Activated T-cell treated with anti-CD3 and anti-CD28 coated beads for 48 hours (primary cell): ENCODE measurements around the gene TMEM184C.

Experiments used
- DNase-seq: peaks from one replicate; pipeline ENCODE4 v3.0.0-alpha.2; 2020; ENCODE audit warnings: low read depth

TMEM184C gene

GRCh38 chr4:147655639-147656038 is 38.4 kb downstream of the TMEM184C start:
- DNase-seq: no peak

DNA sequence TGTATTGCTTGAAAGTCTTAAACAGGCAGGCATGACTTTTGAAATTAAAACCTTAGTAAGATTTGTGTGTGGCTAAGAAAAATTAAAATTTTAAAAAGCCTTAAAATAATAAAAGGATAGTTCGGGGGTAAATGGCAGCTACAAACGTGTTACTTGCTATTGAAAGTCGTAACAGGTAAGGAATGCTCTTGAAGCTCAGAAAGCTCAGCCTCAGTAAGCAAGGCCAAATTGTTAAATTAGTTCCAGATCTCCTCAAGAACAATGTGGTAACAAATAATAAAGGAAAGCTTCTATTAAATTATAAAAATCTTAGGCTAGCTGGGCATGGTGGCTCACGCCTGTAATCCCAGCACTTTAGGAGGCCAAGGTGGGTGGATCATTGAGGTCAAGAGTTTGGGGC is 41.3 kb downstream of the TMEM184C start:
- no peak for DNase-seq

DNA sequence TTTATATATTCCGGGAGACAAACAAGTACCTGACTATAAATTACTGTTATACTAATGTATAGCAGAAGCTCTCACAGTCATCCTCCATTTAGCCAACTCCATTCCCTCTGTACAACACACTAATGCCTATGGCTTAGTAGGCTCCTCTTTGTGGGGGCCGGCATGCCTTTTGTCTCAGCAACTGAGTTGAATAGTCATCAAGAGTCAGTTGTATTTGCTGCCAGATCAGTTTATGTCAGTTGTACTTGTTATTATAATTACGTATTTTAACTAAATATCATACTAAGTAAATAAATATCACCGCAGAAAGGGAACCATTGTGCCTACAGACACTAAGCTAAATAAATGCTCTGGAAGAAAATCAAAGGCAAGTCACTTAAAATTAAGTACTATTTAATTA is 56.9 kb downstream of the TMEM184C start:
- DNase-seq: no peak

GRCh38 chr4:147674496-147674895 is 57.3 kb downstream of the TMEM184C start:
- DNase-seq: no peak

- DNase-seq: no peak
Observed at GRCh38 chr4:147678106-147678505, 60.9 kb downstream of the TMEM184C start.

GRCh38 chr4:147678796-147679549 is 61.8 kb downstream of the TMEM184C start:
- no peak for DNase-seq

- DNase-seq: no peak
Observed at GRCh38 chr4:147682755-147683154, 65.6 kb downstream of the TMEM184C start.

GRCh38 chr4:147683188-147683591 is 66.0 kb downstream of the TMEM184C start:
- no peak for DNase-seq

DNA sequence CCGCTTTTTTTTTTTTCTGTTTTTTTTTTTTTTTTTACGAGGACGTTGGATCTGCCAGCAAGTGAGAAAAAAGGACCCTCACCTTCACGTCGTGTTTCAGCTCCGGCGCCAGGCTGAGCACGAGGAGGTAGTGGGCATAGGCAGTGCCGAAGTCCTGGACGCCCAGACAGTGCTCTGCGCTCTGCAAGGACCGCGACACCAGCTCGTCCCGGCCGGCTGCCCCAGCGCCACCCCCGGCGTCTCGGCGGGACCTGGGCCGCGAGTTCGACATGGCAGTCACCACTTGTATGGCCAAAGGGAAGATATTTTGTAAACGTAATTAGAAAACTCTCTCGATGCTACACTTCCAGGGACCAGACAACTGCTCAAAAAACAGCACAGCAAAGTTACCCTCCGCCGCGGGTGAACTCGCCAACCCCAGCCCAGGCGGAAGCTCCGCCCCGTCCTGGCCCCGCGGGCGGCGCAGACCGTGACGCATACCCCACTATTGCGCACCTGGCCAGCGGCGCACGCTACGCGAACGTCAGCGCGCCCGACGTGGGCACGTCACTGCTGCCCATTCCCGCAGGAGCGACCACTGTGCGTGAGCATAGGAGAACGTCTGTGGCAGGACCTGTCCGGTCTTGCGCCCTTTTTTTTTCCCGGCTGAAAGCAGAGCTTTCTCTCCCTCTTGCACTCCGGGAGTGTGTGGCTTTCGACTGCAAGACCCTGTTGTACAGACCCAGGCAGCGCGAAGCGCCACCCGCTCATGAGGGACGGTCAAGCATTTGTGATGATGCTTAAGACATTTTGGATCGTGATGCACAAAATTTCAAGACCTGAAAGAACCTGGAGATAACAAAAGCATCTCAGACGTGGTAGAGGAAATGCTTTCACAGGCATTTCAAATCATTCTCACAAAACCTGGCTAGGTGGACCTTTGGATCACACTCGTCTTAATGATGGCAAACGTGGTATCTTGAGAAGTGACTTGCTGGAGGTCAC is 66.8 kb downstream of the TMEM184C start, which contains the start of gene PRMT9:
PRMT9 (minus strand) TSS at position 447 of the 984 bp plus-strand sequence; CDS start at position 271, 176 bp downstream.
- DNase-seq: peak; percentile 88

- DNase-seq: no peak
Observed at GRCh38 chr4:147689067-147689466, 71.9 kb downstream of the TMEM184C start.

- no peak for DNase-seq
Observed at GRCh38 chr4:147691820-147692219, 74.6 kb downstream of the TMEM184C start.

DNA sequence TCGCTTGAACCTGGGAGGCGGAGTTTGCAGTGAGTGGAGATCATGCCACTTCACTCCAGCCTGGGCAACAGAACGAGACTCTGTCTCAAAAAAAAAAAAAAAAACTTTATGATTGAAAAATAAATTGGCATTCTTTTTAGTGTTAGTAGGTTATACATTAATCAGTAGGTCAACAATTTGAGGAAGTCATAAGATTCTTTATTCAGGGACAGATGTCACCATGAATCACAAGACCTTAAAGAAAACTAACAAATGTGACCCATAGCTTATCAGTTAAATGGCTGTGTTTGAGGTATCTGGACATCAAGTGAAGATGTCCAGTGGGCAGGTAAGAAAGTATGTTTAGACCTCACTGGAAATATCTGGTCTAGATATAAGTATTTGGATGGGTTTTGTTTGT is 76.0 kb downstream of the TMEM184C start:
- DNase-seq: no peak

DNA sequence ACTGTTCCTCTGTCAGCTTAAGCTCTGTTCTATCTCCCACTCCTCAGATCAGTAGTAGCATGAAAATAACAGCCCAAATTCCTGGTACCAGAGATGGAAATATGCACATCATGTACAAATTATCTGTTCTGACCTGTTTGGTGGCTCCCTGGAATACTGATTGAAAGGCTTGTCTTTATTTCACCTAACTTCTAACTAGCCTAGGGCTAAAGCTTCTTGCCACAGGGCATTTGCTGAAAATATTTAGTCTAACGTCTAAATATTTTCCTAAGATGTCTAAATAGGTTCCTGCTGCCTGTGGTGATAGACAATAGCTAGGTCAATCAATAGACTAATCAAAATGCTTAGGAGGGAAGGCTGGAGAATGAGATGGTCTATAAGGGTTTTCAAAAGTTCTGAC is 79.7 kb downstream of the TMEM184C start:
- no peak for DNase-seq

DNA sequence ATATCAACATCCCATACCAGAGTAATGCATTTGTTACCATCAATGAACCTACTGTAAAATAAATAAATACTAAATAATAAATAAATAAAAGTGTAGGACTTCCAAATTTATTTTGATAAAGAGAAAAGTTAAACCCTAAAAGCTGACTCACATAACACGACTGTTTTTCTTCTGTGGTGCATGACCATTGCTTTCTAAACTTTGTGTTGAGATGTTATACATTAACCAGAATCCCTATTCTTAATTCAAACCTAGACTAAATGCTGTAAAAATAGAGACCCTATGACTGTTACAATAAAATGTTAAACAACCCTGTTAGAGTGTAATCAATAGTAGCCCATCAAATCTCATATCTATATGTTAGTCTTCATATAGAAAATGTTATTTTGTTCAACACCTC is 87.6 kb downstream of the TMEM184C start:
- DNase-seq: no peak

DNA sequence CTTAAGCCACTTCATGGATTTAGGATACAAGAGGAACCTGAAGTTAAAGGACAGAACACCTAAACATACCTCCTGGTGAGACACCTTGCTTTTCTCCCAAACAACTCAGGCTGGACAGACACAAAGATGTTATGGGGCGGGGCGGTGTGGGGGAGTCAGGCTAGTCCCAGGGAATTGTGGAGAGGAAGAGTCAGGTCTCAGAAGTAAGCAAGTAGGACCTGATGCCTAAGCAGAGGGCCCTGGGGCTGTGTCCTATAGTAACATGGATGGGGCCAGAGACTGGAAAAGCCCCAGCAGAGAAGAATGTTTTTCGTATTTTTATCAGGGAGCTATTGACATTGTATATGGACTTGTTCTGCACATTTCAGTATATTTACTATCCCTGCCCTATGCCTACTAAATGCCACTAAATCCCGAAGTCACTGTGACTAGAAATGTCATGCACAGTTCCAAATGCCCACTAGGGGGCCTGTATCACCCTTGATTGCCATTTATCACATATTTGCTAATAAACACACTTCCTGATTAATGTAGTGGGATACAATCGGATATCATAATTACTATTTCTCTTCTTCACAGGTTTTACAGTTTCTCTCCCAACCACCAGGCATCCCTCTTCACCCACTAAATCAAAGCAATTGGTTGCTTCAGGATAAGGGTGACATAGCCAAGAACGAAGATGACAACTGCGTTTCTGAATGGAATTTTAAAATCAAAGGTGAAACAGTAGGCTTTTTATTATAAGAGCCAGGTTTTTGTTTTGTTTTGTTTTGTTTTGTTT is 90.9 kb downstream of the TMEM184C start:
- DNase-seq: no peak

DNA sequence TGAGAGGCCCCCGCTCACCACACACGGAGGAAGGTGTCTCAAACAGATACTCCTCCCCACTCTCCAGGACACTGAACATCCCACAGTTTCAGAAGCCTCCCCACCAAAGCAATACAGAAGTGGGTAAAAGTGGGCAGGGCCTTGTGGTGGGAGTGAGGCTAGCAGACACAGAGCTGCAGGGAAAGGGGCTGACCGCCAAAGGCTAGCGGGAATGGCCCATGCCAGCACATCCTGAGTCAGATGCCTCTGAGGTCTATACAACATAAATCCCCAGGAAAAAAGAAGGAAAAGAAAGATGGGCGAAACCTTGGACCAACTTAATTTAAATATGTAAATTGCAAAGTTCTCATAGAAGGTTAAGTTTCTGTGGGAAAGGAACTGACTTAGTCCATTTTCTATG is 92.8 kb downstream of the TMEM184C start:
- DNase-seq: no peak

GRCh38 chr4:147714575-147715401 is 97.6 kb downstream of the TMEM184C start:
- no peak for DNase-seq

- no peak for DNase-seq
Observed at GRCh38 chr4:147717878-147718277, 100.7 kb downstream of the TMEM184C start.
